PC-3 (cell line): ENCODE data around the gene CASTOR1. TPM values are rescaled to one million over a fixed set of nuclear protein-coding genes. Genes with fewer than 3 reads are reported as not detected.
"Not testable (repeated sequence)": the region's sequence is repeated elsewhere in the genome, so short reads cannot be mapped to it uniquely, and the experiment has no call there.

Source experiments
- ATAC-seq: fragments of 200-7000 bp; cut with Tn5 transposase; 2 replicates; pipeline ENCODE4 v1.9.1; 2020; ENCODE audit warnings: mild to moderate bottlenecking, moderate library complexity
- Bru-seq: library from RNA; stranded (reverse); fragments of 400-500 nt; gene quantifications from one replicate; lab custom pipeline; 2021; lab: Mats Ljungman, UMichigan
- BruChase-seq, 2 experiments: library from RNA; stranded (reverse); fragments of 400-500 nt; gene quantifications; one replicate each; lab custom pipeline; 2021; lab: Mats Ljungman, UMichigan
- BruUV-seq: library from RNA; stranded (reverse); fragments of 400-500 nt; replicated peaks from 2 replicates; lab custom pipeline; 2021; lab: Mats Ljungman, UMichigan
- CTCF ChIA-PET: fragments of 300-600 bp; sonication (Branson Sonifier 250); formaldehyde crosslinking; loops from one replicate; lab custom pipeline; 2022; ENCODE audit warnings: antibody characterized with exemption; lab: Charles Lee
- POLR2A ChIA-PET: fragments of 300-600 bp; sonication (Branson Sonifier 250); formaldehyde crosslinking; loops from one replicate; lab custom pipeline; 2022; ENCODE audit warnings: antibody characterized with exemption; ENCODE audit not compliant: unreplicated experiment; lab: Charles Lee
- DNase-seq: peaks from one replicate; pipeline ENCODE4 v3.0.0-alpha.2; 2015
- H2AFZ ChIP-seq: fragments of 300-600 bp; sonication (generic); 2 replicates; pipeline ENCODE4 v1.6.0; 2016; ENCODE audit warnings: antibody characterized with exemption, low read length
- H3F3A ChIP-seq: fragments of 300-600 bp; sonication (generic); one replicate; pipeline ENCODE4 v1.6.0; 2017; ENCODE audit warnings: antibody characterized with exemption, low read length, control low read depth, mild to moderate bottlenecking; ENCODE audit not compliant: unreplicated experiment
- H3K27ac ChIP-seq: fragments of 300-600 bp; sonication (generic); 2 replicates; pipeline ENCODE4 v1.5.1; 2016; ENCODE audit warnings: mild to moderate bottlenecking, low read length
- H3K27me3 ChIP-seq: fragments of 300-600 bp; sonication (generic); 2 replicates; pipeline ENCODE4 v1.6.1; 2016; ENCODE audit warnings: low read length, mixed read lengths
- H3K36me3 ChIP-seq: fragments of 300-600 bp; sonication (generic); 2 replicates; pipeline ENCODE4 v1.6.1; 2016; ENCODE audit warnings: low read depth, mixed run types, low read length, mixed read lengths
- H3K4me1 ChIP-seq: fragments of 300-600 bp; sonication (generic); 2 replicates; pipeline ENCODE4 v1.5.1; 2016; ENCODE audit warnings: low read length; ENCODE audit not compliant: insufficient read depth
- H3K4me2 ChIP-seq: fragments of 300-600 bp; sonication (generic); 2 replicates; pipeline ENCODE4 v1.6.0; 2016; ENCODE audit warnings: low read length
- H3K4me3 ChIP-seq: fragments of 300-600 bp; sonication (generic); 2 replicates; pipeline ENCODE4 v1.5.1; 2016; ENCODE audit warnings: mild to moderate bottlenecking, low read length, mixed read lengths
- H3K79me2 ChIP-seq: fragments of 300-600 bp; sonication (generic); 2 replicates; pipeline ENCODE4 v1.6.1; 2017; ENCODE audit warnings: low read length, mixed read lengths
- H3K9ac ChIP-seq: fragments of 300-600 bp; sonication (generic); 2 replicates; pipeline ENCODE4 v1.6.0; 2016; ENCODE audit warnings: mild to moderate bottlenecking, low read length
- H3K9me2 ChIP-seq: fragments of 300-600 bp; sonication (generic); replicated peaks from 2 replicates; pipeline ENCODE4 v1.6.1; 2016; ENCODE audit warnings: mixed run types, low read length, mixed read lengths
- H3K9me3 ChIP-seq: fragments of 300-600 bp; sonication (generic); 2 replicates; pipeline ENCODE4 v1.6.1; 2016; ENCODE audit warnings: low read length, mixed read lengths
- H4K20me1 ChIP-seq: fragments of 300-600 bp; sonication (generic); 2 replicates; pipeline ENCODE4 v1.6.1; 2016; ENCODE audit warnings: low read length, mixed read lengths
- EZH2 ChIP-seq: fragments of 300-600 bp; sonication (generic); IDR thresholded peaks from one replicate; pipeline ENCODE4 v1.6.1; 2017; ENCODE audit warnings: antibody characterized with exemption, mild to moderate bottlenecking, low read length; ENCODE audit not compliant: unreplicated experiment
- EZH2phosphoT487 ChIP-seq: fragments of 300-600 bp; sonication (generic); IDR thresholded peaks from 2 replicates; pipeline ENCODE4 v1.6.1; 2018; ENCODE audit warnings: mild to moderate bottlenecking, antibody characterized with exemption, low read length, borderline replicate concordance
- intact Hi-C: fragments of 100-400 bp; cut with micrococcal nuclease; formaldehyde crosslinking; loops from 2 replicates; pipeline ENCODE4 v1.9.0; 2023
- long read RNA-seq: library from polyadenylated mRNA; unstranded; transcript quantifications from one replicate; pipeline ENCODE4 v2.0.0, GENCODE V29; 2021; ENCODE audit not compliant: unreplicated experiment
- total RNA-seq: library from RNA; depleted of rRNA; stranded (reverse); fragments of >200 nt; gene quantifications from 2 replicates; pipeline ENCODE4 v1.2.3, GENCODE V29; 2014; rRNA removed
- TF ChIP-seq, protein P1 (sequence below): fragments of 300-600 bp; sonication (generic); conservative IDR thresholded peaks from 2 replicates; pipeline ENCODE4 v1.5.1; 2017; ENCODE audit warnings: antibody characterized with exemption, low read depth, mild to moderate bottlenecking, low read length

CASTOR1 gene
- total RNA-seq, result 4.2 and 6.1 TPM in 2 replicates
- percentile 49 among the genes with signal in this experiment for Bru-seq, nascent RNA
- percentile 44 among the genes with signal in this experiment for BruChase-seq, experiment 1, labeled RNA remaining after a 6-hour chase
- percentile 49 among the genes with signal in this experiment for BruChase-seq, experiment 2, labeled RNA remaining after a 2-hour chase
- long read RNA-seq, transcript CASTOR1-202 (9 exons, 1,623 nt), result major isoform, 13 of 17 reads
- long read RNA-seq, partial matches to known transcripts, result 1 of 17 reads
- long read RNA-seq, other reads (novel, unspliced or antisense), result 2 of 17 reads

DNA sequence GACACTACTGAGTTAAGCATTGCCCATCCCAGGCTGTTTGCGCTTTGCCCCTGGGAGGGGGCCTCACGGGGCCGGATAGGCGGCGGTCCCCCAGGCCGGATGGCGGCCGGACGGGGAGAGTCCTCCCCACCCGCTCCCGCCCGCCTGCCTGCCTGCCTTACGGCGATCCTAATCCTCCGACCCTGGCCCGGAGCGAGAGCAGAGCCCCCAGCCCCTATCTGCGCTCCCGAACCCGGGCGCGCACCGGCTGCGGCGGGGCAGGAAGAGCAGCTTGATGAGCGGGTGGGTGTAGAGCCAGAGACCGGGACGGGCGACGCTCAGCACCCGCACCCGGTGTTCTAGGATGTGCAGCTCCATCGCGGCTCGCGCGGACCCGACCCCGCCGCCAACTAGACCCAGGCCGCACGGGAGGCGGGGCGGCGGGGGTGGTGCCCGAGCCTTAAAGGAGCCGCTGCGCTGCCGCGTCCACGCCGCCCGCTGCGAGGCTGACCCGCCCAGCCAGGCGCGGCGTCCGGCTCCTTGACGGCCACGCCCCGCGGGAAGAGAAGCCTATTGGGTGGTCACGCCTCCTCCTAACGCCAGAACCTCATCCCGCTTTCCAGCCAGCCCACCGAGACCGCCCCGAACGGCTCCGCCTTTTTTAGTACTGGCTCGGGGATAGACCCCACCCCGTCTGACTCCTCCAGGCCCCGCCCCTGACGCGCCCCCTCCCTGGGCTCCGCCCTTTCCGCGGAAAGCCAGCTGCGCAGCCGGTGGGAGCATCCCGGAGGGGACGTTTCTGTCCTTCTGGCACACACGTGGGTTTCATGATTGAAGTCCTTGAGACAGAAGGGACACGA, at the start of gene CASTOR1:
TSS of gene CASTOR1 (minus strand) at position 365 of the 839 bp plus-strand sequence. CDS start at position 357, 8 bp downstream.
- intact Hi-C loops, result loop anchor here (5.0 kb wide), 1 partner anchor 38 kb away; the partner anchor contains the start of gene TBC1D10A
- ATAC-seq (peak; percentile 77), DNase-seq (peak; percentile 95)
- Histone ChIP-seq H3F3A (no peaks in the 10 kb centered on the region), H3K9me3 (no peaks in the 10 kb centered on the region), H3K9me2 (no peaks in the 10 kb centered on the region), H4K20me1 (no peaks in the 10 kb centered on the region), H2AFZ (peak within 1 kb of the TSS; percentile 64; the same call in 1 of the 2 replicates), H3K27me3 (no peaks in the 10 kb centered on the region), H3K4me2 (peak within 1 kb of the TSS; percentile 96), H3K9ac (peak within 1 kb of the TSS; percentile 72), H3K27ac (peak within 1 kb of the TSS; percentile 37; the same call in 1 of the 2 replicates), H3K4me1 (peaks cover 25% of the 10 kb centered on the region), H3K36me3 (peaks cover 3% of the 10 kb centered on the region; the same call in 1 of the 2 replicates), H3K79me2 (0 out of 2 replicates have a peak, but pooled peaks cover 3% of the 10 kb centered on the region), H3K4me3 (peak within 1 kb of the TSS; percentile 79)
- BruUV-seq, result no TSS peak
- POLR2A ChIA-PET, result interaction anchor here (0.5 to 0.7 kb wide), 3 partner anchors 34 to 473 kb away, joined by 7 to 8 read pairs (median 7); partner anchors contain the start of gene TBC1D10A
- TF ChIP-seq EZH2, result no peak
- no peak for TF ChIP-seq EZH2phosphoT487
- TF ChIP-seq, protein P1, sequence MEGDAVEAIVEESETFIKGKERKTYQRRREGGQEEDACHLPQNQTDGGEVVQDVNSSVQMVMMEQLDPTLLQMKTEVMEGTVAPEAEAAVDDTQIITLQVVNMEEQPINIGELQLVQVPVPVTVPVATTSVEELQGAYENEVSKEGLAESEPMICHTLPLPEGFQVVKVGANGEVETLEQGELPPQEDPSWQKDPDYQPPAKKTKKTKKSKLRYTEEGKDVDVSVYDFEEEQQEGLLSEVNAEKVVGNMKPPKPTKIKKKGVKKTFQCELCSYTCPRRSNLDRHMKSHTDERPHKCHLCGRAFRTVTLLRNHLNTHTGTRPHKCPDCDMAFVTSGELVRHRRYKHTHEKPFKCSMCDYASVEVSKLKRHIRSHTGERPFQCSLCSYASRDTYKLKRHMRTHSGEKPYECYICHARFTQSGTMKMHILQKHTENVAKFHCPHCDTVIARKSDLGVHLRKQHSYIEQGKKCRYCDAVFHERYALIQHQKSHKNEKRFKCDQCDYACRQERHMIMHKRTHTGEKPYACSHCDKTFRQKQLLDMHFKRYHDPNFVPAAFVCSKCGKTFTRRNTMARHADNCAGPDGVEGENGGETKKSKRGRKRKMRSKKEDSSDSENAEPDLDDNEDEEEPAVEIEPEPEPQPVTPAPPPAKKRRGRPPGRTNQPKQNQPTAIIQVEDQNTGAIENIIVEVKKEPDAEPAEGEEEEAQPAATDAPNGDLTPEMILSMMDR, result no peak
- CTCF ChIA-PET, result interaction anchor here (1.6 to 2.2 kb wide), 2 partner anchors 38 to 98 kb away, joined by 7 to 33 read pairs; partner anchors contain the start of genes RNF215 and TBC1D10A

DNA sequence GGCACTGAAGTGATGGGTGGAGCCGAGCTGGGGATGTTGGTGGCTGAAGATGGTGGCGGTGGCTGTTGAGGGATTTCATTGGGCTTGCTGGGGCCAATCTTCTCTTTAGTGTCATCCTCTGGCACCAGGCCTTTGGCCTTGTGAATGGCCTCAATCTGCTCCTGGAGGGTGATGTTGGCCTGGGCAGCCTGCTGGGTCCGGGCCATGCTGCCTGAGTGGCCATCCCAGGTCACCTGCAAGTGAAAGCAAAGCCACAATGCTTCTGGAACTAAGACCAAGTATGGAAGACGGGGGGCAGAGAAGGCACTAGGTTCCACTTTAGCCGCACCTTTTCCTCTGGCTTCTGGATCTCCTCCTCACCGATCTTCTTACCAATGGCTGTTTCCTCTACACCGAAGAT, 49.5 kb upstream of the CASTOR1 start:
- CTCF ChIA-PET, result no interaction called here
- POLR2A ChIA-PET, result no interaction called here
- ATAC-seq (no peak), DNase-seq (no peak)
- Histone ChIP-seq H2AFZ (no peak overlapping the region), H3F3A (no peaks in the 10 kb centered on the region), H4K20me1 (no peaks in the 10 kb centered on the region), H3K4me2 (no peak overlapping the region), H3K9ac (no peak overlapping the region), H3K27ac (no peak overlapping the region), H3K4me1 (no peaks in the 10 kb centered on the region), H3K79me2 (no peaks in the 10 kb centered on the region), H3K9me3 (no peaks in the 10 kb centered on the region), H3K9me2 (no peaks in the 10 kb centered on the region), H3K27me3 (no peaks in the 10 kb centered on the region), H3K36me3 (peaks cover 78% of the 10 kb centered on the region), H3K4me3 (no peak overlapping the region)
- TF ChIP-seq, protein P1, result no peak
- TF ChIP-seq EZH2phosphoT487, result no peak
- TF ChIP-seq EZH2, result no peak
- intact Hi-C loops, result no loop called here
- no TSS peak for BruUV-seq

DNA sequence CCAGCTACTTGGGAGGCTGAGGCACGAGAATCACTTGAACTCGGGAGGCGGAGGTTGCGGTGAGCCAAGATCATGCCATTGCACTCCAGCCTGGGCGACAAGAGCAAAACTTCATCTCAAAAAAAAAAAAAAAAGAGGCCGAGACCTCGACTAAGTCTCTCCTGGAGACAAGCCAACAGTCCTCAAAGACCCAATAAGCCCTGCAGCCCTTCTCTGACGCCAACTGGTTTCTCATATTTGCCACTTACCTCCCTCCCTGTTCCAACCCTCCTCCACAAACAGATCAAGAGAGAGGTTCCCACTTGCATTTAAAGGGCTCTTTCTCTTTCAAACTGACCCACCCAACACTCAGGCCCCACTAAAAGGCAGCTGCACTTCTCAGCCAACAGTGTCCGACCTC, 49.0 kb upstream of the CASTOR1 start:
- H3F3A ChIP-seq, H3K9ac ChIP-seq, H2AFZ ChIP-seq, H3K4me3 ChIP-seq, H3K79me2 ChIP-seq, H3K9me3 ChIP-seq, H3K27me3 ChIP-seq, H3K4me2 ChIP-seq, BruUV-seq, H4K20me1 ChIP-seq, H3K27ac ChIP-seq, H3K4me1 ChIP-seq, ATAC-seq, DNase-seq, intact Hi-C loops, CTCF ChIA-PET, POLR2A ChIA-PET, H3K9me2 ChIP-seq: not testable (repeated sequence)
- peaks cover 78% of the 10 kb centered on the region for H3K36me3 ChIP-seq
